ENCODE measurements around the gene DHRS11. TPM values are rescaled to one million over a fixed set of nuclear protein-coding genes. Genes with fewer than 3 reads are reported as not detected.
A peak's percentile ranks its signal among the peaks of the same experiment; 100 is the strongest.

The DHRS11 gene
- total and polyA plus RNA-seq, 4 donors, result 6.0 to 50.5 (median 7.4) TPM

- Histone ChIP-seq H3K36me3 (ENCODE audit: control insufficient read depth in 1 of 2, insufficient read depth in 2 of 2, low read length in 1 of 2) (no peaks in the 10 kb centered on the region), H3K4me3 (ENCODE audit: low read length in 2 of 2) (no peak overlapping the region), H3K4me1 (ENCODE audit: control insufficient read depth in 1 of 2, insufficient read depth in 2 of 2, low read length in 2 of 2) (no peaks in the 10 kb centered on the region), H3K9me3 (ENCODE audit: control insufficient read depth, low read length) (no peaks in the 10 kb centered on the region), H3K27me3 (ENCODE audit: control insufficient read depth in 1 of 2, insufficient read depth in 2 of 2, low read length in 1 of 2) (no peaks in the 10 kb centered on the region), H3K27ac (ENCODE audit: low read depth in 1 of 2, low read length in 2 of 2) (no peak overlapping the region)
- ATAC-seq (ENCODE audit: low FRiP score) (no peak), DNase-seq (no peak)
- intact Hi-C loops (cut with DNase I), result no loop called here
- WGBS, 2 donors, result 81 to 82% methylated on average over 16 of the region's 16 CpGs
Measured at GRCh38 chr17:36616061-36617029, 24.7 kb downstream of the DHRS11 start.

- Histone ChIP-seq H3K9me3 (ENCODE audit: control insufficient read depth, low read length) (no peaks in the 10 kb centered on the region), H3K27ac (ENCODE audit: low read depth in 1 of 2, low read length in 2 of 2) (no peak overlapping the region), H3K36me3 (ENCODE audit: control insufficient read depth in 1 of 2, insufficient read depth in 2 of 2, low read length in 1 of 2) (no peaks in the 10 kb centered on the region), H3K27me3 (ENCODE audit: control insufficient read depth in 1 of 2, insufficient read depth in 2 of 2, low read length in 1 of 2) (no peaks in the 10 kb centered on the region), H3K4me3 (ENCODE audit: low read length in 2 of 2) (no peak overlapping the region), H3K4me1 (ENCODE audit: control insufficient read depth in 1 of 2, insufficient read depth in 2 of 2, low read length in 2 of 2) (no peaks in the 10 kb centered on the region)
- WGBS, 2 donors, result 79 to 83% methylated on average over 7 of the region's 7 CpGs
- intact Hi-C loops (cut with DNase I), result no loop called here
- no peak for DNase-seq
- ATAC-seq (ENCODE audit: low FRiP score), result no peak
Measured at GRCh38 chr17:36617773-36618172, 26.1 kb downstream of the DHRS11 start.

GRCh38 chr17:36623281-36623680, 31.6 kb downstream of the DHRS11 start:
- Histone ChIP-seq H3K4me3 (ENCODE audit: low read length in 2 of 2) (no peak overlapping the region), H3K27me3 (ENCODE audit: control insufficient read depth in 1 of 2, insufficient read depth in 2 of 2, low read length in 1 of 2) (no peaks in the 10 kb centered on the region), H3K27ac (ENCODE audit: low read depth in 1 of 2, low read length in 2 of 2) (no peak overlapping the region), H3K4me1 (ENCODE audit: control insufficient read depth in 1 of 2, insufficient read depth in 2 of 2, low read length in 2 of 2) (no peaks in the 10 kb centered on the region), H3K36me3 (ENCODE audit: control insufficient read depth in 1 of 2, insufficient read depth in 2 of 2, low read length in 1 of 2) (no peaks in the 10 kb centered on the region), H3K9me3 (ENCODE audit: control insufficient read depth, low read length) (no peaks in the 10 kb centered on the region)
- DNase-seq (no peak), ATAC-seq (ENCODE audit: low FRiP score) (no peak)
- intact Hi-C loops (cut with DNase I), result loop anchor here in 1 of 2 donors (10.0 kb wide), 1 partner anchor 622 kb away; no protein-coding TSS in a partner anchor
- WGBS, 2 donors, result 60 to 68% methylated on average over 3 of the region's 3 CpGs

- Histone ChIP-seq H3K27me3 (ENCODE audit: control insufficient read depth in 1 of 2, insufficient read depth in 2 of 2, low read length in 1 of 2) (no peaks in the 10 kb centered on the region), H3K9me3 (ENCODE audit: control insufficient read depth, low read length) (no peaks in the 10 kb centered on the region), H3K27ac (ENCODE audit: low read depth in 1 of 2, low read length in 2 of 2) (no peak overlapping the region), H3K36me3 (ENCODE audit: control insufficient read depth in 1 of 2, insufficient read depth in 2 of 2, low read length in 1 of 2) (no peaks in the 10 kb centered on the region), H3K4me1 (ENCODE audit: control insufficient read depth in 1 of 2, insufficient read depth in 2 of 2, low read length in 2 of 2) (no peaks in the 10 kb centered on the region), H3K4me3 (ENCODE audit: low read length in 2 of 2) (no peak overlapping the region)
- intact Hi-C loops (cut with DNase I), result loop anchor here in 1 of 2 donors (10.0 kb wide), 1 partner anchor 620 kb away; no protein-coding TSS in a partner anchor
- 82 to 83% methylated on average over 7 of the region's 7 CpGs for WGBS, 2 donors
- ATAC-seq (ENCODE audit: low FRiP score) (no peak), DNase-seq (no peak)
Measured at GRCh38 chr17:36625188-36625587, 33.5 kb downstream of the DHRS11 start.

- Histone ChIP-seq H3K4me3 (ENCODE audit: low read length in 2 of 2) (no peak overlapping the region), H3K36me3 (ENCODE audit: control insufficient read depth in 1 of 2, insufficient read depth in 2 of 2, low read length in 1 of 2) (no peaks in the 10 kb centered on the region), H3K9me3 (ENCODE audit: control insufficient read depth, low read length) (no peaks in the 10 kb centered on the region), H3K27me3 (ENCODE audit: control insufficient read depth in 1 of 2, insufficient read depth in 2 of 2, low read length in 1 of 2) (no peaks in the 10 kb centered on the region), H3K4me1 (ENCODE audit: control insufficient read depth in 1 of 2, insufficient read depth in 2 of 2, low read length in 2 of 2) (no peaks in the 10 kb centered on the region), H3K27ac (ENCODE audit: low read depth in 1 of 2, low read length in 2 of 2) (no peak overlapping the region)
- ATAC-seq (ENCODE audit: low FRiP score) (no peak), DNase-seq (no peak)
- WGBS, 2 donors, result 59% methylated on average over 12 of the region's 12 CpGs
- intact Hi-C loops (cut with DNase I), result loop anchor here in 1 of 2 donors (10.0 kb wide), 1 partner anchor 618 kb away; no protein-coding TSS in a partner anchor
Measured at GRCh38 chr17:36627101-36627500, 35.4 kb downstream of the DHRS11 start.

GRCh38 chr17:36628576-36628975, 36.9 kb downstream of the DHRS11 start:
- Histone ChIP-seq H3K4me1 (ENCODE audit: control insufficient read depth in 1 of 2, insufficient read depth in 2 of 2, low read length in 2 of 2) (no peaks in the 10 kb centered on the region), H3K27me3 (ENCODE audit: control insufficient read depth in 1 of 2, insufficient read depth in 2 of 2, low read length in 1 of 2) (no peaks in the 10 kb centered on the region), H3K27ac (ENCODE audit: low read depth in 1 of 2, low read length in 2 of 2) (no peak overlapping the region), H3K9me3 (ENCODE audit: control insufficient read depth, low read length) (no peaks in the 10 kb centered on the region), H3K36me3 (ENCODE audit: control insufficient read depth in 1 of 2, insufficient read depth in 2 of 2, low read length in 1 of 2) (no peaks in the 10 kb centered on the region), H3K4me3 (ENCODE audit: low read length in 2 of 2) (no peak overlapping the region)
- ATAC-seq (ENCODE audit: low FRiP score) (no peak), DNase-seq (no peak)
- 89 to 100% methylated on average over 2 of the region's 2 CpGs for WGBS, 2 donors
- intact Hi-C loops (cut with DNase I), result loop anchor here in 1 of 2 donors (2.0 to 10.0 kb wide), 2 partner anchors 420 to 616 kb away; no protein-coding TSS in a partner anchor

GRCh38 chr17:36629252-36629847, 37.7 kb downstream of the DHRS11 start:
- DNase-seq (peak; percentile 79 to 92), ATAC-seq (ENCODE audit: low FRiP score) (peak; percentile 86)
- H3K4me3 ChIP-seq (ENCODE audit: low read length in 2 of 2), result no peak overlapping the region
- 16 to 17% methylated on average over 14 of the region's 14 CpGs for WGBS, 2 donors
- intact Hi-C loops (cut with DNase I), result loop anchor here in 1 of 2 donors (2.0 to 10.0 kb wide), 2 partner anchors 419 to 615 kb away; no protein-coding TSS in a partner anchor
- H3K9me3 ChIP-seq (ENCODE audit: control insufficient read depth, low read length), result no peaks in the 10 kb centered on the region
- H3K27ac ChIP-seq (ENCODE audit: low read depth in 1 of 2, low read length in 2 of 2), result no peak overlapping the region
- no peaks in the 10 kb centered on the region for H3K4me1 ChIP-seq (ENCODE audit: control insufficient read depth in 1 of 2, insufficient read depth in 2 of 2, low read length in 2 of 2)
- H3K27me3 ChIP-seq (ENCODE audit: control insufficient read depth in 1 of 2, insufficient read depth in 2 of 2, low read length in 1 of 2), result no peaks in the 10 kb centered on the region
- no peaks in the 10 kb centered on the region for H3K36me3 ChIP-seq (ENCODE audit: control insufficient read depth in 1 of 2, insufficient read depth in 2 of 2, low read length in 1 of 2)

- H3K27me3 ChIP-seq (ENCODE audit: control insufficient read depth in 1 of 2, insufficient read depth in 2 of 2, low read length in 1 of 2), result no peaks in the 10 kb centered on the region
- 74 to 75% methylated on average over 8 of the region's 8 CpGs for WGBS, 2 donors
- intact Hi-C loops (cut with DNase I), result loop anchor here (2.0 to 10.0 kb wide), 2 partner anchors 419 to 615 kb away; no protein-coding TSS in a partner anchor
- H3K4me1 ChIP-seq (ENCODE audit: control insufficient read depth in 1 of 2, insufficient read depth in 2 of 2, low read length in 2 of 2), result no peaks in the 10 kb centered on the region
- H3K9me3 ChIP-seq (ENCODE audit: control insufficient read depth, low read length), result no peaks in the 10 kb centered on the region
- H3K27ac ChIP-seq (ENCODE audit: low read depth in 1 of 2, low read length in 2 of 2), result no peak overlapping the region
- no peak overlapping the region for H3K4me3 ChIP-seq (ENCODE audit: low read length in 2 of 2)
- H3K36me3 ChIP-seq (ENCODE audit: control insufficient read depth in 1 of 2, insufficient read depth in 2 of 2, low read length in 1 of 2), result no peaks in the 10 kb centered on the region
- DNase-seq (no peak), ATAC-seq (ENCODE audit: low FRiP score) (no peak)
Measured at GRCh38 chr17:36629970-36630502, 38.4 kb downstream of the DHRS11 start.

Measured in aorta (tissue), 5 donors.